GM21423 (cell line): Measurements from ENCODE around the gene NOSIP.

ENCODE experiments used
- ATAC-seq: cut with Tn5 transposase; IDR thresholded peaks from one replicate; pipeline ENCODE4 v1.9.1; 2021; ENCODE audit warnings: mild to moderate bottlenecking, moderate library complexity; ENCODE audit not compliant: unreplicated experiment

The NOSIP gene

DNA sequence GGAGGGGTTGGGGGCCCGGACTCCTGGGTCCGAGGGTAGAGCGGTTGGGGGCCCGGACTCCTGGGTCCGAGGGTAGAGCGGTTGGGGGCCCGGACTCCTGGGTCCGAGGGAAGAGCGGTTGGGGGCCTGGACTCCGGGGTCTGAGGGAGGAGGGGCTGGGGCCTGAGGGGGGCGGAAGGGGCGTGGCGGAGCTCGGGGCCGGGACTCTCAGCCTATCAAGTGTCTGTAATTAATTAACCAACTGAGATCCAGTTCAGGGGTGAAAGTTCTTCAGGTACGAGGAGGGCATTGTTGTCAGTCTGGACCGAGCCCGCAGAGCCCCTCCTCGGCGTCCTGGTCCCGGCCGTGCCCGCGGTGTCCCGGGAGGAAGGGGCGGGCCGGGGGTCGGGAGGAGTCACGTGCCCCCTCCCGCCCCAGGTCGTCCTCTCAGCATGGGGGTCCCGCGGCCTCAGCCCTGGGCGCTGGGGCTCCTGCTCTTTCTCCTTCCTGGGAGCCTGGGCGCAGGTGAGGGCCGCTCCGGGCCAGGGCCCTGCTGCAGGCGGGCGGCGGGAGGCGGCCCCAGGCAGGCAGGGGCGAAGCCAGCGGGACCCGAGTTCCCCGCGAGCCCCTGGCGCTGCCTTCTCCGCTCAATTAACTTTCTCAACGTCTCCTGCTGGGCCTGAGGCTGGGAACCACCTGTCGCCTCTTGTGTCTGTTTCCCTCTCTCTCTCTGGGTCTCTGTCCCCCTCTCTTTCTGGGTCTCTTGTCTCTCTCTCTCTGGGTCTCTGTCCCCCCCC lies 67.2 kb downstream of the NOSIP start:
- no peak for ATAC-seq

DNA sequence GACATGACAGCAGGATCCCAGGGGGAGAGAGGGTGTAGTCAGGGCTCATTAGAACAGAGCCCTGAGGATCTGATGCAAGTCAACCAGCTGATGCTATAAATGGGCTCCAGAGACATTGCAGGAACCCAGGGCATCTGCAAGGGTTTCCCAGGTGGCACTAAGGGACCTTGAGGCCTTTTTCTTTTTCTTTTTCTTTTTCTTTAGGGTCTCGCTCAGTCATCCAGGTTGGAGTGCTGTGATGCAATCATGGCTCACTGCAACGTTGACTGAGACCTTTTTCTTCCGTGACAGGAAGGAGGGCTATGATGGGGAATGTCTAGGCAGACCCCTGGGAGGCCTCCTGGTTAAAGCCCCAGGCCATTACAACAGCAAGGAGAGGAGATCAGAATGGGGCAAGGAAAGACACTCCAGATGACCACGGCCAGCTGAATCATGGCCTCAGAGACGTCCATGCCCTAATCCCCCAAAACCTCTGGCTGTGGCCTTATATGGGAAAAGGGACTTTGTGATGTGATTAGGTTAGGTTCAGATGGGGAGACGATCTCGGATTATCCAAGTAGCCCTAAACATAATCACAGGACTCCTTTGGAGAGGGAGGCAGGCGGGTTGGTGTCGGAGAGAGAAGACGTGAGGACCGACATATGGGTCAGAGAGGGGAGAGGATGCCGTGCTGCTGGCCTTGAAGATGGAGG lies 72.4 kb downstream of the NOSIP start:
- no peak for ATAC-seq

DNA sequence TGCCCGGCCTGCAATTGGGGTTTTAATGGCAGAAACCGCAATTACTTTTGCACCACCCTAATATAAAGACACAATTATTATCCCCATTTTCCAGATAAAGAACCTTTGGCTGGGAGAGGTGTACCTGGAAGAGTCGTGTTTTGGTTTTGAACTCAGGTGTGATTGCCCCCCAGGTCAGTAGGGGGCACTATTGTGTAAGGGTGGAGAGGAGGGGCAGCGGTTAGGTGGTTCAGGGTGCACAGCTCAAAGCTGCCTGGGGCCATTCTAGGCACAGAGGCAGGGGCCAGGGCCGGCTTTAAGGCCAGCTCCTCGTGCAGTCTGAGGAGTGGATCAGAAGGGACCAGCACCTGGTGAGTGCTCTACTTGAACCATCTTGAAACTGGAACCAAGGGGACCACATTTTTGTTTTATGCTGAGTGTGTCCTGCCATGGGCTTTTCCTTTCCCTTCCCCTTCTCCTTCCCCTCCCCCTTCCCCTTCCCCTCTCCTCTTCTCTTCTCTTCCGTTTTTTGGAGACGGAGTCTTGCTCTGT lies 73.7 kb downstream of the NOSIP start:
- ATAC-seq, result no peak
